IPS-18c (cell line): ENCODE results near the gene KRTAP5-3.

Experiments used
- H3K4me3 ChIP-seq: 2 replicates; pipeline ENCODE4 v1.7.0; 2013; ENCODE audit warnings: low read depth, mild to moderate bottlenecking, low read length, moderate library complexity; ENCODE audit not compliant: insufficient read depth
- H3K9me3 ChIP-seq: one replicate; pipeline ENCODE4 v1.6.1; 2013; ENCODE audit warnings: mild to moderate bottlenecking, low read length, moderate library complexity; ENCODE audit not compliant: control insufficient read depth, insufficient read depth

Gene KRTAP5-3

GRCh38 chr11:1563697-1564534 lies 44.3 kb downstream of the KRTAP5-3 start:
- no peaks in the 10 kb centered on the region for H3K9me3 ChIP-seq
- no peak overlapping the region for H3K4me3 ChIP-seq

- Histone ChIP-seq H3K9me3 (no peaks in the 10 kb centered on the region), H3K4me3 (no peak overlapping the region)
Measured at GRCh38 chr11:1563149-1563638, 45.1 kb downstream of the KRTAP5-3 start.

- no peaks in the 10 kb centered on the region for H3K9me3 ChIP-seq
Measured at GRCh38 chr11:1562469-1563148, 45.7 kb downstream of the KRTAP5-3 start.

GRCh38 chr11:1561955-1562354 lies 46.3 kb downstream of the KRTAP5-3 start:
- no peaks in the 10 kb centered on the region for H3K9me3 ChIP-seq

More at GRCh38 chr11:1562469-1563148, 45.7 kb downstream of the KRTAP5-3 start:
- H3K4me3 ChIP-seq: no peak overlapping the region

GRCh38 chr11:1561266-1561665 lies 47.0 kb downstream of the KRTAP5-3 start:
- Histone ChIP-seq H3K9me3 (no peaks in the 10 kb centered on the region), H3K4me3 (no peak overlapping the region)

More at GRCh38 chr11:1561955-1562354, 46.3 kb downstream of the KRTAP5-3 start:
- H3K4me3 ChIP-seq: no peak overlapping the region

GRCh38 chr11:1560649-1561251 lies 47.5 kb downstream of the KRTAP5-3 start:
- no peak overlapping the region for H3K4me3 ChIP-seq
- no peaks in the 10 kb centered on the region for H3K9me3 ChIP-seq

GRCh38 chr11:1560002-1560648 lies 48.1 kb downstream of the KRTAP5-3 start:
- H3K9me3 ChIP-seq: no peaks in the 10 kb centered on the region
- no peak overlapping the region for H3K4me3 ChIP-seq

- Histone ChIP-seq H3K4me3 (no peak overlapping the region), H3K9me3 (no peaks in the 10 kb centered on the region)
Measured at GRCh38 chr11:1559111-1559951, 48.9 kb downstream of the KRTAP5-3 start.

GRCh38 chr11:1558775-1559110 lies 49.5 kb downstream of the KRTAP5-3 start:
- H3K4me3 ChIP-seq: no peak overlapping the region
- H3K9me3 ChIP-seq: no peaks in the 10 kb centered on the region

- Histone ChIP-seq H3K4me3 (no peak overlapping the region), H3K9me3 (no peaks in the 10 kb centered on the region)
Measured at GRCh38 chr11:1557904-1558774, 50.1 kb downstream of the KRTAP5-3 start.
